ENCODE results near the gene ZBTB4.

Gene ZBTB4

DNA sequence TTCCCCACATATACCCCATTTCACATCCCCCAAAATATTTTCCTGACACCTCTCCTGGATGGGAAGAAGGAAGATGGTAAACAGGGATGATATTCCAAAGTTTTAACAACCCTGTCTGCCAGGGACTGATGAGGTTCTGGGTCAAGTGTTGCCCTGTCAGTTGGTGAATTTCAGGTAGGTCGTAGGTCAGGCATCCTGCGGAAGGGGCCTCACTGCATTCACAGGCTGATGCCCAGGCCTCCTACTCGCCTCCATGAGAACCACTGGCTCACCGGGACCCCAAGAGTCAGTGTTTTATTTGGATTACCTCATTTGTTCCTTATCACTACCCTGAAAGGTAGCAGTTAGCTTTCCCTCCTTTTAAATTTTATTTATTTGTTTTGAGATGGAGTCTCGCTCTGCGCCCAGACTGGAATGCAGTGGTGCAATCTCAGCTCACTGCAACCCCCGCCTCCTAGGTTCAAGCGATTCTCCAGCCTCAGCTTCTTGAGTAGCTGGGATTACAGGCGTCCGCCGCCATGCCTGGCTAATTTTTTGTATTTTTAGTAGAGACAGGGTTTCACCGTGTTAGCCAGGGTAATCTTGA, 10.5 kb downstream of the ZBTB4 start:
- no peak for DNase-seq

DNA sequence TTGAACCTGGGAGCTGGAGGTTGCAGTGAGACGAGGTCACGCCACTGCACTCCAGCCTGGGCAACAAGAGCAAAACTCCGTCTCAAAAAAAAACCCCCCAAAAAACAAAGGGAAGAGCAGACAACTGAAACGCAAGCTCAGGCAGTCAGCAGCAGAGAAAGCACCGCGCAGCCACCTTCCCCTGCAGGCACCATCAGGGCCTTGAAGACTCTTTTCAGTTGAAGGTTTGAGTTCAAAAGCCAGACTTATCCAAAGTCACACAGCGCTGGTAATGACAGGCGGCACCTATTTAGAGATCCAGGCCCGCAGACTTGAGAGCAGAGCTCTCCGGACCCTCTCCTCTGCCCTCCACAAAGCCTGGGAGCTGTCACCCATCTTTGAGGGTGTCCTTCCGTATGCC, 11.1 kb downstream of the ZBTB4 start:
- no peak for DNase-seq

DNA sequence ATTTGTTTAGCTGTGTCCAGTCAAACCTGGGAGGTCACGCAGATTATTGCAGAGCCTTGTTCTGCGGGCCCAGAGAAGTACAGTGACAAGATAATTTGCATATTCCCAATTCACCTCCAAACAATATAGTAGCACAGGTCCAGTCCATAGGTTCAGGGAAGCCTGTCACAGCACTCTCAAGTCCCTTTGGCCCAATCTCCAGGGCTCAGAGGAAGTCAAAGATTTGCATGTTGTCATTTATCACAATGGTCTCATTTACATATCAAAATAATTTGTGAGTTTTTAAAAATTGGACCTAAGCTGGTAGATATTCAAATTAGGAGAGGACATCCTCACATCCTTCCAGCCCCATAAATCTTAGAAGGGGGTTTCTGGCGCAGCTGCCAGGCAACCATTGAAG, 11.9 kb downstream of the ZBTB4 start:
- DNase-seq = no peak

DNA sequence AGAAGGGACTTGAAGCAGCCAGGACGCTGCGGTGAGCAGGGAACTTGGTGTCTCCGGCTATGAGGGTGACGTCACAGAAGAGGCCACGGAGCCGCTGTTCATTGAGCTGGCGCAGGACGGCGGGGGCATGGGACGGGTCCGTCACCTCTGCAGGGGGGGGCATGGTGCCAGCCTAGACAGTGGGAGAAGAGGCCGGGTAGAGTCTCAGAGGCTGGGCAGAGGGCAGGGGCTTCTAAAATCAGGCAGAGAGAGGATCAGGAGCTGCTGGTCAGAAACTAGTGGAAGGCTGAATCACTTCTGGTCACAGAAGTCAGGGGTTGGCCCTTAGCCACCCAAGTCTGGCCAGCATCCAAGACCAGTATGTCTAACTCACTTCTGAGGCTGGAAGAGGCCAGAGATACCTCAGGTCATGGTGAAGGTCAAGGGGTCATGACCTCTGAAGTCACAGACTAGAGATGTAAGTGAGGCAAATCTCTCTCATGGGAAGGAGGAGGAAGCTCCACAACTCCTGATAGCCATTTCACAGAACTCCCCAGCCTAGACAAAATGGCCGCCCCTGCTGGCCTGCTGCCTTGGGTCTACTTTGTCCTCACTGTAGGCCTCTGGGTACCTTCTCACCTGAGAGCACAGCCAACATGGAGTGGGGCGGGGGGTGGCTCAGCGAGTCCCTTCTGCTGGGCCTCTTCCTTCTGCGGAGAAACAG, 12.6 kb downstream of the ZBTB4 start:
- no peak for DNase-seq

DNA sequence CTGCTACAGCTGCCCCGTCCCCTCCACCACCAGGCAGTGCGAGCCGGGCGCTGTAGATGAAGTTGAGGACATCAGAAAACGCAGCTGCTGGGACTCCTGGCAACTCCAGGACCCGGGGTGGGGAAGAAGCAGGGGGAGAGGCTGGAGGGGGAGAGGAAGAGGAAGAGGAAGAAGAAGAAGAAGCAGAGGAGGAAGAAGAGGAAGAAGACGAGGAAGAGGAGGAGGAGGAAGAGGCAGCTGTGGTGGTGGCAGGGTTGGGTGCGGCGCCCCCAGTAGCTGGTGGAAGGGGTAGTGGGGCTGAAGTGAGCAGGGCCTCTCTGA, 13.2 kb downstream of the ZBTB4 start:
- no peak for DNase-seq

DNA sequence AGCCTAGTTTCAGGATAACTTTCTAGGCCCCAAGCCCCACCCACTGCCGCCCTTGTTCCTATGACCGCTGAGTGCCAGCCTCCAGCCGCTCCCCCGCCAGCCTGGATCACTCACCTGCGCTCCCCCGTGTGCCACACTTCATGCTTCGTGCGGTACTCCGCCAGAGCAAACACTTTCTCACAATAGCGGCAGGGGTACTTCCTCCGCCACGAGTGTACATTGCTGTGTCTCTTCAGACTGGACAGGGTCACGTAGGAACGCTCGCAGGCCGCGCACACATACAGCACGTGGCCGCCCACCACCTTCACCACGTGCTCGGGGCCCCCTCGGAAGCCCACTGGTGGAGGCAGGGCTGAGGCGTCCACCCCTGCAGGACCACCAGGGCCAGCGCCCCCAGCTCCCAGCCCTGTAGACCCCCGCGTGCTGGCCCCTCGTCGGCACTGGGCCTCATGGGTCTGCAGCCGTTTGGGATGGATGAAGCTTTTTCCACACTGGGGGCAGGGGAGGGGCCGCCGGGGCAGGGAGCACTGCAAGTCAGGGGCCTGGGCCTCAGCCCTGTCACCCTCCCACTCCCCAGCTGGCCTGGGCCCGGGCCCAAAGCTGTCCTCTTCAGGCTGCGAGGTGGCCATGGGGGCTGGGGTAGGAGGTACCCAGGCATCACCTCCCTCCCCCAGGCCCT, 13.7 kb downstream of the ZBTB4 start:
- no peak for DNase-seq

DNA sequence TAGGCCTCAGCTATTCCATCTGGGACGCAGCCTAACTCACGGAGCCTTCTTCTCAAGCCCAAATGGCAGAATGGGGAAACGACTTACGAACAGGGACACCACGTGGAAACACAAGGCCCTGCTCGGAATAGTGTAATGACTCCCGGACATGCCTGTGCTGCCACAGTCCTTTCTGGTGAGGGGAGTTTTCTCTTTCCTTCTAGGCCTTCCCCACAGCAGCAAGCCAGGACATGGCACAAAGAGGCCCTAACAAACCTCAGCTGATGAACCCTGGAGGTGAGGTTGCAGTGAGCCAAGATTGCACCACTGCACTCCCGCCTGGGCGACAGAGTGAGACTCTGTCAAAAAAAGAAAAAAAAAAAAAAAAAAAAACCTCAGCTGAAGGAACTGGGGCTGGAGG, 15.3 kb downstream of the ZBTB4 start:
- DNase-seq = no peak

DNA sequence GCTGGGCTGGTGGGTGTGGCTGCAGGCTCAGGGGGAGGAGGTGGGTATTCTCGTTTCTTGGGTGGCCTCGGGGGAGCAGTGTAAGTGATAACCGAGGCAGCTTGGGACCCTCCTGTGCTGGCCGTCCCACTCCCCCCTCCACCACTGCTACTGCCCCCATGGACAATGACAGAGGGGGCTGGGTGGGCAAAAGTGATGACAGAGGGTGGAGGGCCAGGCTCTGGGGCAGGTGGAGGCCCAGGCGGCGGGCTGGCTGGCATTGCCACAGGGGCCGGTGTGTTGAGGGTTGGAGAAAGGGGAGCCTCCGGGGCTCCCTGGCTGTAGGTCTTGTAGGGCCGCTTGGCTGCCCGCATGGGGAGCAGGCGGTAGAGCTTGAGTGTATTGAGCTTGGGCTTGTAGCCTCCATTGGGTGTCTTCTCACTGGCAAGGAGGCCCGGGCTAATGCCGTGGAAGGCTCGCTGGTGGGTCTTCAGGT, 16.0 kb downstream of the ZBTB4 start:
- DNase-seq = no peak

DNA sequence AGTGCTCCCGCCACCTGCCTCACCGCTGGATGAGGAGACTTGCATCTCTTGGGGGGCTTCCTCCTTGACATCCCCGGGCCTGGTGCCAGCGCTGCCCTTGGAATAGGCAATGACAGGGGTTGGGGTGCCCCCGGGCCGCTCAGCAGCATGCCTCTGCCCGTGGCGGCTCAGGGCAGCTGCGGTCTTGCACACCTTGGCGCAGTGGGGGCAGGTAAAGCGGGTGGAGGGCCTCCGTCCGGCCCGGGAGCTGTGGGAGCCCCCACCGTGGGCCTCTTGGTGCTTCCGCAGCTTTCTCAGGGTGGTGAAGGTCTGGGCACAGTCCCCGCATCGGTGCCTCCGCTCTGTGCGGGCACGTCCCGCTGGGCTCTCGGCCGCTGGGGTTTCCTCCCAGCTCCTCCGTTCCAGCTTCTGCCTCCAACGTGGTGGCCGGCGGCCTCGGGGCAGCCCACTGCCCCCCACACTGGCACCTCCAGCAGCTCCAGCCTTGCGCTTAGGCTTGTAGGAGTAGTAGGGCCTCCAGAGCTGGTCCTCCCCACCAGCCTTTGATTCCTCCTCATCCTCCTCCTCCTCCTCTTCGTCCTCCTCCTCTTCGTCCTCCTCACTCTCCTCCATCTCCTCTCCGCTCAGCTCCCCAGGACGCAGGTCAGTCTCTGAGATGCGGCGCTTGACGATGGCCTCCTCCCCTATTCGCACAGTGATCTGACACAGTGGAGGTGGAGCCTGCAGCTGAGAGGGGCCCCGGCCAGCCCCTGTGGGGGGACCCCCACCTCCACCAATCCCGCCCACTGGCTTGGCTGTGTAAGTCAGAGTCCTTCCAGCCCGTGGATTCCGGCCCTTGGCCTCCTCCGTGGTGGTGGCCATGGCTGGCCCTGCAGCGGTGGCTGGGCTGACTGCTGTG, 16.7 kb downstream of the ZBTB4 start:
- DNase-seq = no peak

DNA sequence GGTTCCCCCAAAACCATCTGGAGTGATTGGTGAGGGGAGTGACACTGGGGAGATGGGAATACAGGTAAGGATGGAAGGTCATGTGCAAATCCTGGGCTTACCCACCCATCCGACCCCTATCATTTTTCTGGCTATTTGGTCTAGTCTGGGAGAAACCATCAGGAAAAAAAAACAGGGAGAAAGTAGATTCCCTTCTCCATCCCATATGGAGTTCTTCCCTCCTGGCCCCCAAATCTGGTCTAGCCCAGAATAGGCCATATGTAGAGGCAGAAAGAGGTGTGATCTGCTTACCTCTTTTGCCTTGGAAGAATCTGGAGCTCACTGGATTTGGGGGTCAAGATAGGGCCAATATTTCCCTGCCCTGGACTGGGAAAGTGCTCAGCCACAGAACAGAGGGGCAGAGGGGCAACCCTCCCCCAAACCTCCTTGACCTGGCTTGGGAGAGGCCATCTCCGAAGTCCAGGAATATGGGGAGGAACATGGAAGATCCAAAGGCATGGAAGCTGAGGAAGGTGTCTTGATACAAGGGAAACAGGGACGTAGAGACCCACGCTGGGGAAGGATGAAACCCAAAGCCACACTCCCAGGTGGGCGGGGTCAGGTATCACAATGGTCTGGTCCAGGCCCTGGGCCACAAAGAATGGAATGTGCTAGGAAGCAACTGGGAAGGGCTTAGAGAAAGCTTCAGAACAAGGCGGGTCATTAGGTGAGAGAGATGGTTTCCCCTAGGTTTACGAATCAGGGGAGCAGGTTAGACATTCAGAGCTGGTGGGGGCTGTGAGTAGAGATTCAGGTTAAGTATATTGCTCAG, 18.4 kb downstream of the ZBTB4 start:
- DNase-seq = no peak

DNA sequence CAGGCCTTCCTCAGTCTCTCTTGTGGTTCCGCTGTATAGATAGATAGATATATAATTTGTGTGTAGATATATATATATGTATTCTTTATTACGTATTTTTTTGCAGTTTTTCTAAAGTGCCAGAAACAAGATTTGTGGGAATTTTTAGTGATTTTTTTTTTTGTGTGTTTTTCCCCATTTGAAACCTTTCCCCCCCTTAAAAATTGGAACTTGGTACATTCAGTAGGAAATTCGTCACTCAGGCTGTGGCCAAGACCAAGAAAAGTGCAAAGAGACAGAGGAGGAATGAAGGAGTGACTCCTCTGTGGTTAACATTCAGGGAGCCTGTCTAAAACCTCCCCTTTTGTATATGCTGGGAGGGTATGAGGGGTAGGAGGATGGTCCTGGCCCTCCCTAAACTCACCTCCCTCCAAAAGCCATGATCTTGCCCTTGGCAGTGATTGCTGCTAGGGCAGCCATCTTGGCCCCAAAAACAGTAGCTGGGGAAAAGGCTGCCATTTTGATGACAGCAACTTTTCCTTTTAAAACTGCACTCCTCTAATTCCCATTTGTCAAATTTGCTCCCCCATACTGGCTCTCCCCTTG, 19.4 kb downstream of the ZBTB4 start:
- no peak for DNase-seq

DNA sequence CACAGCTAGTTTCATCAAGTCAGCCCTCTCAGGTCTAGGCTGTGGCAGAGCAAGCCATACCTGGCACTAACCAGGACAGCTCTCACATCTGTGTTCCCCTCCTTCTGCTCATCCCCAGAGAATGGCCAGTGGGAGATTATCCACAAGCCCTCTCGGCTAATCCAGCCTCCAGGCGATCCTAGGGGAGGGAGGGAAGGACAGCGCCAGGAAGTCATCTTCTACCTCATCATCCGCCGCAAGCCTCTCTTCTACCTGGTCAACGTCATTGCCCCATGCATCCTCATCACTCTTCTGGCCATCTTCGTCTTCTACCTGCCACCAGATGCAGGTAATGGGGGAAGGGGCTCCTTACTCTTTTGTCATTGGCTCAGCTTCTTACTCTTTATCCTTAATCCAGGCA, 31.0 kb downstream of the ZBTB4 start:
- no peak for DNase-seq

DNA sequence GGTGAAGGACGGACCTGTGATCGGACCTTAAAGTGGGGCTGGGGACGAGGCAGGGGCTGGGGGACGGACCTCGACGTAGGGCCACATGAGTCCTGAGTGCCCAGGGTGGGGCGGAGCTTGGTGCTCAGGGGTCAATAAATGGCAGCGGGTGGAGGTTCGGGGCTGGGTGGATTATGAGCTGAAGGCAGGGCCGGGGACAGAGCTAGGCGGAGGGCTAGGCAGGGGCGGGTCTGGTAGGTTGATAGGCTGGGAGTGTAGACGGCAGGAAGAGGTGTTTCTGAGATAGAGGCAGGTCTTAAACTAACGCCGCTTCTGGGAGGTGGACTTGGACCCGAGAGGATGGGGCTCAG, 33.8 kb downstream of the ZBTB4 start:
- DNase-seq = peak in 2 of 5 experiments; percentile 31 to 56

DNA sequence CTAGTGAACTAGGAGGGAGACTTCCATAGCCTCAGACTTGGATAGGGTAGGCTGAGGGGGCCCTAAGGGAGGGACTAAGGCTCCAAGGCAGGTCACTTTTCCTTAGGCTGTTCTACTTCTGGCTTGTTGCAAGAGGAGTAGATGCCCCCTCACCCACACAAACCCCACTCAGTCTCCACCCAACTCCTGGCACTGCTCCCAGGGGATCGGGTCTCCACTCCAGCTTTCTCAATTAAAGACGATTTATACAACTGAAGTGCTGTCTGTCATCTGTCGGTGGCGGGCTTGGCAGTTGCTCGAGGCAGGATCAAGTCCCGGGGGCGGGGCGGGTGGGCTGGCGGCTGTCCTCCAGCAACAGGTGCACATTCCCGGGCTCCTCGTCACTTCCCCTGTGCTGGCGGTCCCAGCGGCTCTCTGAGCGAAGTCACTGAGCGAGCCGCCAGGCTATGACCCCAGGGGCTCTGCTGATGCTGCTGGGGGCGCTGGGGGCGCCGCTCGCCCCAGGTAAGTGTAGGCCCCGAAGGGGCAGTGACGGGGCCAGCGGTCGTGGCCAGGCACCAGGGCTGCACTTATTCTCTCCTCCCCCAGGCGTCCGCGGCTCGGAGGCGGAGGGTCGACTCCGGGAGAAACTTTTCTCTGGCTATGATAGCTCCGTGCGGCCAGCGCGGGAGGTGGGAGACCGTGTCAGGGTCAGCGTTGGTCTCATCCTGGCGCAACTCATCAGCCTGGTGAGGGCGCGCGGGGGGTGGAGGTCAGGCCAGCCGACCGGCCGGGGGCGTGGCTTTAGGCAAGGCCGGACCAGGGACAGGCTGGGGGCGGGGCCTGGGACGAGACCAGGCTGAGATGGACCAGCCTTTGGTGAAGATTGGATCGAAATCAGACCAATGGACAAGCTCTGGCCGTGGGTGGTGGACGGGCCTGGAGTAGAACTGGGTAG, 34.5 kb downstream of the ZBTB4 start, which contains the start of gene CHRNB1:
TSS of gene CHRNB1 (plus strand) at position 380 of the 937 bp plus-strand sequence. CDS start at position 447, 67 bp downstream.
- no peak for DNase-seq

DNA sequence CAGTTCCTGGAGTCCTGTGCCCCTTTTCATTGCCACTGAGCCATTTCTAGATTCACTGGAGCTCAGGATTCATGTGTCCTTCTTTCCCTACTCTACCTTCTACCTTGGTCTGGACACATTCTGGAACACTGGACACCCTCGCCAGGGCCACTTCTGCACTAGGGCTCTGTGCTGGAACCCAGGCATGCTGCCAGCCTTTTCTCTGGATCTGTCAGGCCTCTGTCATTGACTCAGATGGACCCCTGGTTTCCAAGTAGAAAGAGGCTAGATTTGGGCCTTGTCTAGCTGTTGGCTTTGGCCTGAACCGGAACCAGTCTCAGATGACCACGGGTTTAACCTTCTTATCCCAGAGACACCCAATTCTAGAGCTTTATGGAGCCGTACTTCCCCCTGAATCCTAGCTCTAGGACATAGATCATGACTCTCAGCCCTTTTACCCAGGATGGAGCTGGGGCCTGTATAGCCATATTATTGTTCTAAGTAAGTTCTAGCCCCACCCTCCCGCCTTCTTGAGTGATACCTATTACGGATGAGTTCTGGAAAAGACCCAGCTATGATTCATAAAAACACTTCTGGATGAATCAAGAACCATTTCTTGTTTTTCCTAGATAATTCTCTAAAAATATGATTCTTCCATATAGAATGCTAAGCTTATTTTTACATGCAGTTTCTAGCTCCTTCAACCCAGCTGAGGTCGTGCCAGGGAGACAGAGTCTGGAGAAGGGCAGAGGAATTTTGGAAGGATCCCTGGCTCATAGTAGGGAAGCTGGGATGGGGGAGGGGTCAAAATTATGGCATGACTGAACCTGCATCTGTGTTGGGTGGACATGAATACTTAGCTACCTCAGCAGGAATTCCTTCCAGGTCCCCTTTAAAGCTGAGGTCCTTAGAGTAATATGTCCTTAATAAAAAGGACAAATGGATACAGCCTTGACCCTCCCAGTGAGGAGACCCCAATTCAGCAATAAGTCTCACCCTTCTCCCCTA, 35.6 kb downstream of the ZBTB4 start:
- DNase-seq = no peak

DNA sequence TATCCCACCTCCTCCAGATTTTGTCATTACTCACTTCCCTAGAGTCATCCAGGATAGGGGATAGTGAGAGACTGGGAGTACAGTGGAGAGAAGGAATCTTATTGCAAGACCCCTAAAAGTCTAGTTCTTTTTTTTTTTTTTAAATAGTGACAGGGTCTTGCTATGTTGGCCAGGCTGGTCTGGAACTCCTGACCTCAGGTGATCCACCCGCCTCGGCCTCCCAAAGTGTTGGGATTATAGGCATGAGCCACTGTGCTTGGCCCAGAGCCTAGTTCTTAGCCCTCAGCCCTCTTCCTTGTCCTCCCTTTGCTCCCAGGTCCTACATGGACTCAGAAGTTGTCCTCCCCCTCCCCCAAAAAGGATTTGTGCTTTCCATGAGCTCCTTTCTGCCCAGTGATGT, 37.3 kb downstream of the ZBTB4 start:
- DNase-seq = no peak

DNA sequence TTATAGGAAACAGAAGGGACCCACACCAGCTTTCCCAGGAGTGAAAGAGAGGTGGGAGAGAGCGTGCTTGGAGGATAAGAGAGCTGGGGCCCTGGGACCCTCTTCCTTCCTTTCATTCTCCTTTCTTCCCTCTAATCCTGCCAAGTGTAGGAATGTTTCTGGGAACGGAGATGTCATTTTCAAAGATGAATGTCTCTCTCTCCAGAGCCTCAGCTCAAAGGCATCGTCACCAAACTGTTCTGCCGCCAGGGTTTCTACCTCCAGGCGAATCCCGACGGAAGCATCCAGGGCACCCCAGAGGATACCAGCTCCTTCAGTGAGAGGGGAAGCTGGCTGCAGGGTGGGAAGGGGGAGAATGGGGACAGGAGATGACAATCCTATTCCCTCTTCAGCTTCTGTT, 38.2 kb downstream of the ZBTB4 start:
- no peak for DNase-seq

DNA sequence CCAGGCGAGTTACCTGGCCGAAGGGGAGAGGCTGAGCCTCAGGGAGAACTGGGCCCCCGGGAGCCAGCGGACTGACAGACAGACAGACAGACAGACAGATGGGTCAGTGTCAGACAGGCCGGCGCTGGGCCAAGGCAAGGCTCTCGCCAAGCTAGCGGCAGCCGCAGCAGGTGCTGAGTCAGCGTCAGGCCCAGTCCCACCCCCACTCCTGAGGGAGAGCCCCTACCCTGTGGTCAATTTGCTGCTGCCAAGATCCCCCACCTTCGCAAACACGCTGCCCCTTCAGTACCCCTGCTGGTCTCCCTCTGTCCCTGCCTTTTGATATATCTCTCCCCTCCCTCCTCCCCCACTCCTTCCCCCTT, 38.6 kb downstream of the ZBTB4 start:
- DNase-seq = no peak

DNA sequence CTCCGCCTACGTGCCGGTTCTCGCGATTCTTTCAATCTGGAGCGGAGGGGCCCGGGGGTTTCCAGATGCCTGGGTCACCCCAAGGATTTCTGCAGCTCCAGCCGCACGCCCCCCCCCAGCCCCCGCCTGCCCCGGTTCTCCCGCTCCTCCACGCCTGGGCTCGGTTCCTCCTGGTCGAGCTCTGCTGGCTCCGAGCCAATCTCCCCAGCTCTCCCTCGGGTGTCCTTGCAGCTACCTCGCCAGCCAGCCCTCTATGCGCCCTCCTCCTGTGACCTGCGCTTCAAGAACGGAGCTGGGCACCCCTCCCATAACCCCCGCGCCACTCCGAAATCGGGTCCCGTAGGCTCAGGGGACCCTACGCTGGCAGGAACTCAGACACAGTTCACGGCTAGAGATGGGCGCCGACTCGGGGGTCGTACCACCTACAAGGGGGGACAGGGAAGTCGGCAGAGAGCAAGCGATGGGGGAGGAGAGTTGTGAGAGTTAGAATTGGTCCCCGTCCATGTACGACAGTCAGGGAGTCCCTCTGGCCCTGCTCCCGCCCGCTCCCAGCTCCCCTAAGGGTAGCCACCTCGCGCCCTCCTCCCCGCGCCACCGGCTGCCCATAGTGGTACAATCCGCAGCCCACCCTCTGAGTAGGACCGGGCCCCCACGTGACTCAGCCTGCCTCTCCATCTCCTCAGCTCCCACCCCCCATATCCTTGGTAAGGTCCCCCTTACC, 39.2 kb downstream of the ZBTB4 start:
- DNase-seq = peak in 2 of 5 experiments; percentile 18 to 63
